Measurements from ENCODE around the gene ELK4.

GRCh38 chr1:205670150-205670446, 38.3 kb upstream of the ELK4 start:
- TF ChIP-seq, protein P1, sequence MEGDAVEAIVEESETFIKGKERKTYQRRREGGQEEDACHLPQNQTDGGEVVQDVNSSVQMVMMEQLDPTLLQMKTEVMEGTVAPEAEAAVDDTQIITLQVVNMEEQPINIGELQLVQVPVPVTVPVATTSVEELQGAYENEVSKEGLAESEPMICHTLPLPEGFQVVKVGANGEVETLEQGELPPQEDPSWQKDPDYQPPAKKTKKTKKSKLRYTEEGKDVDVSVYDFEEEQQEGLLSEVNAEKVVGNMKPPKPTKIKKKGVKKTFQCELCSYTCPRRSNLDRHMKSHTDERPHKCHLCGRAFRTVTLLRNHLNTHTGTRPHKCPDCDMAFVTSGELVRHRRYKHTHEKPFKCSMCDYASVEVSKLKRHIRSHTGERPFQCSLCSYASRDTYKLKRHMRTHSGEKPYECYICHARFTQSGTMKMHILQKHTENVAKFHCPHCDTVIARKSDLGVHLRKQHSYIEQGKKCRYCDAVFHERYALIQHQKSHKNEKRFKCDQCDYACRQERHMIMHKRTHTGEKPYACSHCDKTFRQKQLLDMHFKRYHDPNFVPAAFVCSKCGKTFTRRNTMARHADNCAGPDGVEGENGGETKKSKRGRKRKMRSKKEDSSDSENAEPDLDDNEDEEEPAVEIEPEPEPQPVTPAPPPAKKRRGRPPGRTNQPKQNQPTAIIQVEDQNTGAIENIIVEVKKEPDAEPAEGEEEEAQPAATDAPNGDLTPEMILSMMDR (IDR thresholded peaks at IDR 0.05): no peak
- TF ChIP-seq POLR2AphosphoS5 (IDR thresholded peaks at IDR 0.05): no peak
